ENCODE results near the gene UBIAD1. TPM values are rescaled to one million over a fixed set of nuclear protein-coding genes. Genes with fewer than 3 reads are reported as not detected.

Gene UBIAD1
- total and polyA plus RNA-seq, 10 of the 15 experiments (the other 5 are each of a cell fraction or from before 2014, with no cell fraction given), result 4.5 to 23.8 (median 16.0) TPM

DNA sequence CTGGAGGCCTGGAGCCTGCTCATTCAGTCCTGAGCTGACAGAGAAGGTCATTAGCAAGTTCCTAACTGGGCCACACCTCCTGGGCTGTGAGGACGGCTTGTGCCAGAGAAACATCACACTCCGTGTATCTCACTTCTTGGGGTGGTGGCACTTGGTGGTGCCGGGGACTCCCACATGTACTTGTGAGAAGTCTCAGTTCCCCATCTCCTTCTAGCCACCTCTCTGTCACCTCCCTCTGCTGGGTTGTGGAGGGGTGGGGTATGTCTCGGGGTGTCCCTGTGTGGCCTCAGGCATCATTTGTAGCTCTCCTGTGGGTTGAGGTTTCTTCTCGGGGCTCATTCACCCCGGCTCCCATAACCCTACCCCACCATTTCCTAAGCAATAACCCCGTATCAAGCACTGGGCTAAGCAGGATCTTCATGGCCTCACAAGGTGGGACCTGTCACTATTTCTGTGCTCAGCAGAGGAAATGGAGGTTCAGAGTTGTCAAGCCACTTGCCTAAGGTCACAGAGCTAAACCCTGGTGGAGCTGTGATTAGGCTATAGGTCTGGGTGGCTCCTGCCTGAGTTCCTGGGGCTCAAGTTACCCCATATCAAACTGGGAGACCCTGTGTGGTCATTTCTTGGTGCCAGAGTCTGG is 62.5 kb downstream of the UBIAD1 start (continued):
- TF ChIP-seq, protein P1, sequence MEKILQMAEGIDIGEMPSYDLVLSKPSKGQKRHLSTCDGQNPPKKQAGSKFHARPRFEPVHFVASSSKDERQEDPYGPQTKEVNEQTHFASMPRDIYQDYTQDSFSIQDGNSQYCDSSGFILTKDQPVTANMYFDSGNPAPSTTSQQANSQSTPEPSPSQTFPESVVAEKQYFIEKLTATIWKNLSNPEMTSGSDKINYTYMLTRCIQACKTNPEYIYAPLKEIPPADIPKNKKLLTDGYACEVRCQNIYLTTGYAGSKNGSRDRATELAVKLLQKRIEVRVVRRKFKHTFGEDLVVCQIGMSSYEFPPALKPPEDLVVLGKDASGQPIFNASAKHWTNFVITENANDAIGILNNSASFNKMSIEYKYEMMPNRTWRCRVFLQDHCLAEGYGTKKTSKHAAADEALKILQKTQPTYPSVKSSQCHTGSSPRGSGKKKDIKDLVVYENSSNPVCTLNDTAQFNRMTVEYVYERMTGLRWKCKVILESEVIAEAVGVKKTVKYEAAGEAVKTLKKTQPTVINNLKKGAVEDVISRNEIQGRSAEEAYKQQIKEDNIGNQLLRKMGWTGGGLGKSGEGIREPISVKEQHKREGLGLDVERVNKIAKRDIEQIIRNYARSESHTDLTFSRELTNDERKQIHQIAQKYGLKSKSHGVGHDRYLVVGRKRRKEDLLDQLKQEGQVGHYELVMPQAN (conservative IDR thresholded peaks at IDR 0.05), result no peak
- peak; percentile 34 for TF ChIP-seq SP1 (IDR thresholded peaks at IDR 0.05; ENCODE audit: low read depth, low read length)
- TF ChIP-seq STAT3 (IDR thresholded peaks at IDR 0.05; ENCODE audit: low read depth, low read length), result no peak
- TF ChIP-seq ASH2L (IDR thresholded peaks at IDR 0.05; ENCODE audit: borderline replicate concordance, low read depth), result no peak
- TF ChIP-seq SMARCA5 (IDR thresholded peaks at IDR 0.05), result peak; percentile 82
- no peak for TF ChIP-seq ZSCAN29 (IDR thresholded peaks at IDR 0.05)
- TF ChIP-seq E2F8 (IDR thresholded peaks at IDR 0.05; ENCODE audit: low read depth, partially characterized antibody), result no peak
- TF ChIP-seq IKZF1 (conservative IDR thresholded peaks at IDR 0.05), result peak; percentile 66
- TF ChIP-seq NBN (IDR thresholded peaks at IDR 0.05), result peak; percentile 90
- TF ChIP-seq, protein P2, sequence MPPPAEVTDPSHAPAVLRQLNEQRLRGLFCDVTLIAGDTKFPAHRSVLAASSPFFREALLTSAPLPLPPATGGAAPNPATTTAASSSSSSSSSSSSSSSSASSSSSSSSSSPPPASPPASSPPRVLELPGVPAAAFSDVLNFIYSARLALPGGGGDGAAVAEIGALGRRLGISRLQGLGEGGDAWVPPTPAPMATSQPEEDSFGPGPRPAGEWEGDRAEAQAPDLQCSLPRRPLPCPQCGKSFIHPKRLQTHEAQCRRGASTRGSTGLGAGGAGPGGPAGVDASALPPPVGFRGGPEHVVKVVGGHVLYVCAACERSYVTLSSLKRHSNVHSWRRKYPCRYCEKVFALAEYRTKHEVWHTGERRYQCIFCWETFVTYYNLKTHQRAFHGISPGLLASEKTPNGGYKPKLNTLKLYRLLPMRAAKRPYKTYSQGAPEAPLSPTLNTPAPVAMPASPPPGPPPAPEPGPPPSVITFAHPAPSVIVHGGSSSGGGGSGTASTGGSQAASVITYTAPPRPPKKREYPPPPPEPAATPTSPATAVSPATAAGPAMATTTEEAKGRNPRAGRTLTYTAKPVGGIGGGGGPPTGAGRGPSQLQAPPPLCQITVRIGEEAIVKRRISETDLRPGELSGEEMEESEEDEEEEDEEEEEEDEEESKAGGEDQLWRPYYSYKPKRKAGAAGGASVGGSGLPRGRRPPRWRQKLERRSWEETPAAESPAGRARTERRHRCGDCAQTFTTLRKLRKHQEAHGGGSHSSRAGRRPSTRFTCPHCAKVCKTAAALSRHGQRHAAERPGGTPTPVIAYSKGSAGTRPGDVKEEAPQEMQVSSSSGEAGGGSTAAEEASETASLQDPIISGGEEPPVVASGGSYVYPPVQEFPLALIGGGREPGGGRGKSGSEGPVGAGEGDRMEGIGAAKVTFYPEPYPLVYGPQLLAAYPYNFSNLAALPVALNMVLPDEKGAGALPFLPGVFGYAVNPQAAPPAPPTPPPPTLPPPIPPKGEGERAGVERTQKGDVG (CRISPR knock-in tag; IDR thresholded peaks at IDR 0.05), result no peak
- no peak for TF ChIP-seq JUND (IDR thresholded peaks at IDR 0.05; ENCODE audit: low read depth, low read length)
- TF ChIP-seq ZNF687 (IDR thresholded peaks at IDR 0.05), result no peak
- no peak for TF ChIP-seq HDGF (IDR thresholded peaks at IDR 0.05)
- no peak for TF ChIP-seq CHD4 (IDR thresholded peaks at IDR 0.05)
- TF ChIP-seq, protein P3, sequence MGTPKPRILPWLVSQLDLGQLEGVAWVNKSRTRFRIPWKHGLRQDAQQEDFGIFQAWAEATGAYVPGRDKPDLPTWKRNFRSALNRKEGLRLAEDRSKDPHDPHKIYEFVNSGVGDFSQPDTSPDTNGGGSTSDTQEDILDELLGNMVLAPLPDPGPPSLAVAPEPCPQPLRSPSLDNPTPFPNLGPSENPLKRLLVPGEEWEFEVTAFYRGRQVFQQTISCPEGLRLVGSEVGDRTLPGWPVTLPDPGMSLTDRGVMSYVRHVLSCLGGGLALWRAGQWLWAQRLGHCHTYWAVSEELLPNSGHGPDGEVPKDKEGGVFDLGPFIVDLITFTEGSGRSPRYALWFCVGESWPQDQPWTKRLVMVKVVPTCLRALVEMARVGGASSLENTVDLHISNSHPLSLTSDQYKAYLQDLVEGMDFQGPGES (IDR thresholded peaks at IDR 0.05), result no peak
- peak; percentile 63 for TF ChIP-seq ATF7 (IDR thresholded peaks at IDR 0.05; ENCODE audit: low read depth)

Data from GM12878 (cell line).